NB4 (cell line): ENCODE data around the gene MYO15B.

Experiments used
- DNase-seq: peaks from one replicate; pipeline ENCODE4 v3.0.0; 2010; ENCODE audit warnings: low read depth
- H3K4me3 ChIP-seq: one replicate; pipeline ENCODE4 v1.5.1; 2011; ENCODE audit warnings: mild to moderate bottlenecking, low read depth, low read length, moderate library complexity
- CTCF ChIP-seq: IDR thresholded peaks from one replicate; pipeline ENCODE4 v1.5.1; 2012; ENCODE audit warnings: low read depth, low read length
- MAX ChIP-seq: IDR thresholded peaks from 2 replicates; pipeline ENCODE4 v1.6.1; 2011; ENCODE audit warnings: low read depth, low read length
- MYC ChIP-seq: IDR thresholded peaks from 2 replicates; pipeline ENCODE4 v1.6.1; 2011; ENCODE audit warnings: low read depth, low read length
- POLR2A ChIP-seq: IDR thresholded peaks from 2 replicates; pipeline ENCODE4 v1.6.1; 2011; ENCODE audit warnings: mild to moderate bottlenecking; ENCODE audit not compliant: insufficient read length; ENCODE audit errors: extremely low read depth

MYO15B gene

DNA sequence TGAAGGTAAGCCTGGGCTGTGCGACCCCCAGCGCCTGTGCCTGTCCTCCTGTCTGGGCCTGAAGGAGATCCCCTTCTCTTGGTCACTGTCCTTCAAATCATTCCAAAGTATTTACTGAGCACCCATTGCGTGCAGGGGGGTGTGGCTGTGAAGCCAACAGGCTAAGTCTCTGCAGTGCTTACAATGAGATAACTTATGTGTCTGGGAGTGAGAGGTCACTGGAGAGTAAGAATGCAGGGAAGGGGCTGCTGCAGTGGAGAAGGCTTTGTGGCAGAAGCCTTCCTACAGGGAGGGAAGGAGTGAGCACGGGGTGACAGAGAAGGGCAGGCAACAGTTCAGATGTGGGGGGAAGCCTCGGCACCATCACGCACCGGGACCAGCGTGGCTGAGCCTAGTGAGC, 34.5 kb downstream of the MYO15B start:
- DNase-seq: no peak
- no peak overlapping the region for H3K4me3 ChIP-seq
- no peak for TF ChIP-seq CTCF
- no peak for TF ChIP-seq POLR2A
- no peak for TF ChIP-seq MYC
- TF ChIP-seq MAX: no peak

DNA sequence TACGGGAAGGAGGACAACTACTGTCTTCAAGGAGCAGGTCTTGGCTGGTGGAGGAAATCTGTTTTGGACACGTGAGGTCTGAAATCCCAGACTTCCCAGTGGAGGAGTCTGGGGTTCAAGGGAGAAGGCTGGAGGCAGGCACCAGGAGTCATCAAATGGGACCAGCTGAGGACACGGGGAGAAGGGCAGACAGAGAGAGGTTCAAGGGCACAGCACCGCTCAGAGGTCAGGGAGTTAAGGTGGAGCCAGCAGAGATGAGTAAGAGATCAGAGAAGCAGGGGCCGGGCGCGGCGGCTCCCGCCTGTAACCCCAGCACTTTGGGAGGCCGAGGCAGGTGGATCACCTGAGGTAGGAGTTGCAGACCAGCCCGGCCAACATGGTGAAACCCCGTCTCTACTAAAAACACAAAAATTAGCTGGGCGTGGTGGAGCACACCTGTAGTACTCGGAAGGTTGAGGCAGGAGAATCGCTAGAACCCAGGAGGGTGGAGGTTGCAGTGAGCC, 35.2 kb downstream of the MYO15B start:
- H3K4me3 ChIP-seq: no peak overlapping the region
- no peak for DNase-seq
- TF ChIP-seq CTCF (no peak), POLR2A (no peak), MYC (no peak), MAX (no peak)

GRCh38 chr17:75623386-75623785, 35.8 kb downstream of the MYO15B start:
- no peak for DNase-seq
- H3K4me3 ChIP-seq: no peak overlapping the region
- TF ChIP-seq MYC (no peak), MAX (no peak), POLR2A (no peak), CTCF (no peak)

GRCh38 chr17:75624021-75624420, 36.4 kb downstream of the MYO15B start:
- TF ChIP-seq POLR2A: no peak
- TF ChIP-seq CTCF: no peak
- no peak for TF ChIP-seq MAX
- no peak for TF ChIP-seq MYC
- no peak for DNase-seq

DNA sequence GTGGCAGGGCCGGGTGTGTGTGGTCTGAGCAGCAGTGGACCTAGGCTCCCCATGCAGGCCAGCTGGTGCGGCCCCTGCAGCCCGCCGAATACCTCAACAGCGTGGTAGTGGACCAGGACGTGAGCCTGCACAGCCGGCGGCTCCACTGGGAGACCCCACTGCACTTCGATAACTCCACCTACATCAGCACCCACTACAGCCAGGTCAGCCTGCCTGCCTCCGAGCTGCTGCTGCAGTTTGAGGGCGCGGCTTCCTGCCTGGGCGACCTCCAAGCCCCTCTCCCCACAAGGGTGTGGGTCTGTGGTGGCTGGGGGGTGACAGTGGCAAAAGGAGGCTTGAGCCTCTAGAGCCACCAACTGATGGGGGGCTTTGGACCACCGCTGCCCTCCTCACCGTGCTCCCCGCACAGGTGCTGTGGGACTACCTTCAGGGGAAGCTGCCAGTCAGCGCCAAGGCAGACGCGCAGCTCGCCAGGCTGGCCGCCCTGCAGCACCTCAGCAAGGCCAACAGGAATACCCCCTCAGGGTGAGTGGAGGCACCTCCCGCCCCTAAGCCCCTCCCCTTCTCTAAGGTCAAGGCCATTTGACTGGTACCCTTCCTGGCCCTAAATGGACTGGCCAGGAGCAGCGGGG, 37.2 kb downstream of the MYO15B start:
- DNase-seq: no peak
- H3K4me3 ChIP-seq: no peak overlapping the region
- TF ChIP-seq MAX: no peak
- TF ChIP-seq CTCF: no peak
- TF ChIP-seq MYC: no peak
- TF ChIP-seq POLR2A: no peak

More at GRCh38 chr17:75624021-75624420, 36.4 kb downstream of the MYO15B start:
- H3K4me3 ChIP-seq: no peak overlapping the region
